Vein endothelial cell (primary cell): Measurements from ENCODE around the gene TTC38. TPM values are rescaled to one million over a fixed set of nuclear protein-coding genes. Genes with fewer than 3 reads are reported as not detected.

Experiments
- total RNA-seq: library from RNA; depleted of rRNA; stranded (reverse); fragments of >200 nt; gene quantifications from 2 replicates; pipeline ENCODE4 v1.2.3, GENCODE V29; 2012

Gene TTC38
- 27.8 and 45.9 TPM in 2 replicates for total RNA-seq

DNA sequence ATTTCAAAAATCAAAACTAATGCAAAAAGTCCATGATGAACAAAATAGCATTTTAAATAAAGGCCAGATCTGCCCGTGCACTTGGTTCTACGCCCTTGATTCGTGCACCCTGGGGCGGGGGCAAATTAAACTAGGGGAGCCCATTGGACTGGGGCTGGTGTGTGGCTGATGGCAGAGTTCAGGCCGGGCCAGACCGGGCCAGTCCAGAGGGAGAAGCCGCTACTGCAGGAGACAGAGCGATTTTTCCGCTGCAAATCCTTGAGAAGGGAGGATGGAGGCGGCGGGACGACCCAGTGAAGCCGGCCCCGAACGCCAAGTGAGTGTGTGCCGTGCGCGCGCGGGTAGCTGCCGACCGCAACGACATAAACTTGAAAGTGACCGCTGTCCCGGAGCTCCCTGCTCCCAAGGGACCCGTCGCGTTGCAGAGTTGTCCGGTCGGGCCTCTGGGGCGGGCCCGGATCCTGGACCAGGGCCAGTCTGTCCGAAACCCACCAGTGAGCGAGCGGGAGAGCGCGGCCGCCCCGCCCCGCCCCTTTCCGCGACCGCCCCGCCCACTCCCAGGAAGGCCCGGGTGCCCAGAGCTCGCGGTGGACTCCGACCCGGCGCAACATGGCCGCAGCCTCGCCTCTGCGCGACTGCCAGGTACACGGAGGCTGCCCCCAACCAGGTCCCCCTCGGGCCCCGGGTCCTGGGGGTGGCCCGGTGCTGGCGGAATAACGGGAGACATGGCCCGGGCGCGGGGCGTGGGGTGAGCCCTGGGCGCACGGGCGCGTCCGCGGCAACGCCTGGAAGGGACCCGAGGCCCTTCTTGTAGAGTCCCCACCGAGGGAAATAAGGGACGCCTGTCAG is at the start of gene TTC38:
Gene TTC38 (plus strand): TSS at position 578 of the 849 bp plus-strand sequence. CDS start 32 bp downstream, at position 610.

DNA sequence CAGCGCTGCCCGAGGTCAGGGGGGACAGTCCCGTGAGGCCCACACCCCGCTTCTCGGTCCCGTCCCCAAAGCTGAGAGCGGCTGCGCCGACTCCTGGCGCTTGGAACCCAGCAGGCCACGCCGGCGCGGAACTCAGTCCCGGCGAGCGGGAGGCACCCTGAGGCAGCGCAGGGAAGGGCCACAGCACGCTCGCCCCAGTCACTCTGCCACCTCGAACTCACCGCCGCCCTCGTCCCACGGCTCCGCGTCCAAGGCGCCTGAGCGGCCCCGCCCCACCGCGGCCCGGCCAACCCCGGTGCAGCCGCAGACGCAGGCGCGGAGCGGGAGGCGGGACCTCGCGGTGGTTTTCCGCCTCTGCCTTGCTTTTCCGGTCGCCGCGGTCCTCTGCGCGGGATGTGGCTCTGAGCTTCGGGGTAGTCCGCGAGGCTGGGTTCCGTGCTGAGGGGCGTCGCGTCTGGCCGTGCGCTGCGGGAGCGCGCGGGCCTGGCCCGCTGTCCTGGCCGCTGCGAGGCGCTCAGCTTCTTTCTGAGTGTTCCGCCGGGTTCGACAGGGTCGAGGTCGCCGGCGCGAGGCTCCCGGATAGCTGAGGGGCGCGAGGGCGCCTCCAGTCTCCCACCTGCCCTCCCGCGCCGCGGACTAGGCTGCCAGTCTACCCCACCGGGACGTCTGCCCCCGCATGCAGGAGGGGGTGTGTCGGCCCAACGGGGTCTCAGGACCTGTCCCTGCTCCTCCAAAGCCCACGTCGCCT is 17.6 kb upstream of the TTC38 start, which contains the start of gene CDPF1:
Gene CDPF1 (minus strand): TSS at position 259 of the 748 bp plus-strand sequence. CDS start 2,009 bp downstream, outside the sequence.

DNA sequence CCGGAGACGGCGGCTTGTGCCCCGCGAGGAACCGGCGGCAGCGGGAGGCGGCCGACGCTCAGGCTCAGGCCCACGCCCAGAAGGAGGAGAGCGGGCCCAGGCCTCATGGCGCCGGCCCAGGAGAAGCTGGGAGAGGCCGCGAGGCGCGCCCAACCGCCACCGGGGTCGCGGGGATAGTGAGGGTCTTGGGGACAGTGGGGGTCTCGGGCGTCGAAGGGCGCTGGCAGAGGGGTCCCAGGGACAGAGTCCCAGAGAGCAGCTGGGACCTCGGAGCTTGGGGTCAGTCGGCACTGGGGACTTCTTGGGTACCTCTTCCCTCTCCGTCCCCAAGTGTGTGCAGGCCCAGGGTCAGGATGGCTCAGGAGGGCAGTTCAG is 4.6 kb upstream of the TTC38 start, which contains the start of gene PKDREJ:
Gene PKDREJ (minus strand): TSS at position 128 of the 375 bp plus-strand sequence. CDS start 21 bp downstream, at position 107.

DNA sequence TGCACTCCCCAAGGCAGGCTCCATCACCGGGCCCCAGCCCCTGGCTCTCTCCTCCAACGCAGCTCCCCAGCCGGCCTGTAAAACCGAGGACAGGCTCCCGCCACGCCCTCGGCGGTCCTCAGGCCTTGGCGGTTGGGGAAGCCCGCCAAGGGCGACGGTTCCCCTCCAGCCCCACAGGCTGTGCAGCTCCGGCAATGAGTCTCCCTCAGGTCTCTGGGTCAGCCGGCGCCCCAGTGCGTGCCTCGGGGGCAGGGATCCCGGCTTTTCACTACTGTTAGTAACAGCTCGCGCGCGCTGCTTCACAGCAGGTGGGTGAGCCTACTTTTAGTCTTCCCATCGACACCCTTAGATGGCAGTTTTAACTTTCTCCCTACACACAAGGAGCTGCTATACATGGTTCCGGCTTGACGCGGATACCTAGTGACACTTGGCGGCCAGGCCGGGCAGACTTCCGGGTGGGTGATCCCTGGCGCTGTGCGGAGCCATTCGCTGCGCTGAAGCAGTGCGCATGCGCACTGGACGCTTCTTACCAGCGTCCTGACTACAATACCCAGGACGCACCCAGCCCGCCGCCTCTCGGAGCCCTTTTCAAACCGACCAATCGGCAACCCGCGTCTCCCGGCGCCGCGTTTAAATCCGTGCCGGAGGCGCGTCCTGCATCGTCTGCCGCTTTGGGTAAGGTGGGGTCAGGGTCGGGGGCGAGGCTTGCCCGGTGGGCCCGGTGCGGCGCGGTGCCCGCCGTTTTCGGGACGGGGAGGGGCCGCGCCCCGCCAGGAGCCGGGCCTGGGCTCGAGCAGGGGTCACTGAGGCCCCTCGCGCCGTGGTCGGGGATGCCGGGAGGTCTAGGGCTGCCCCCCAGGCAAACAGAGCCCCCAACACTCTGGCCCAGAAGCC is 28.7 kb downstream of the TTC38 start, which contains the start of gene GTSE1:
Gene GTSE1 (plus strand): TSS at position 614 of the 894 bp plus-strand sequence. CDS start 531 bp downstream, outside the sequence.

DNA sequence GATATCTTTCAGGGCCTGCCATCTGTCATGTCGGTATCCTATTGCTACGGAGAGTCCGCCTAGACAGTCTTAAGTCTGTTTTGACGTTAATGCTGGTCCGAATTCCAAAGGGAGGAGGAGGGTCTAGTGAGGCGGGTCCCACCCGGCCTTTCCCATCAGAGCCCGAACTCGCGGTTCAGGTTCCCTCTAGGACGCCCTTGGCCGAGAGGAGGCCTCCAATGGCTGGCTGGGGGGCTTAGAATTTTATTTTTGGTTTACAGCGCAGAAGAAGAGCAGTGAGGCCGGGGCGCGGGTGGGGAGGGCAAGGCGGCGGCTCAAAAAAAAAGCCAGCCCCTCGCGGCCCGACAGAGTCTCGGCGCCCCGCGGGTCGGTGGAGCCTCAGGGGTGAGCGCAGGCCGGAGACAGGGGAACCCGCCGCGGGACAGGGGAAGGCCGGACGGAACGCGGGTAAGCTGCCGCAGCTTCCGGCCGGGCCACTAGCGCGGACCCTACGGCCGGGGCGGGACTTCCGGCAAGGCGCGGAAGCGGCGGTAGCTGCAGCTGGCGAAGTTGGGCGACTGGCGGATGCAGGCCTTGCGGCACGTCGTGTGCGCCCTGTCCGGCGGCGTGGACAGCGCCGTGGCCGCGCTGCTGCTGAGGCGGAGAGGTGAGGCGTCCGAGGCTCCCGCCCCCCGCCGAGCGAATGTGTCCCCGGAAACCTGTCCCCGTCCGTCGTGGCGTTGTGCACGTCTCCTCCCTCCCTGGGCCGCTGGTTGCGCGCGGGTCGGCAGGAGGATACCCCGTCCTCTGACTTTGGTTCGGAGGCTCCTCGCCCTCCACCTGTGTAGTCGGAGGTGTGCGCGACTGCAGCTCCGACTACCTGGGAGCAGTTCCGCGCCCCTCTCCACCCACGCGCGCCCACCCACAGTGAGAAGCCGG is 67.7 kb downstream of the TTC38 start, which contains the start of gene TRMU:
Gene TRMU (plus strand): TSS at position 514 of the 918 bp plus-strand sequence. CDS start 51 bp downstream, at position 565.

Other genes starting within 250 kb of the TTC38 start
- 8.2 and 10.7 TPM in 2 replicates for gene PPARA, start 117.5 kb upstream of the TTC38 start, total RNA-seq
- gene CDPF1, start 17.7 kb upstream of the TTC38 start, total RNA-seq = 10.1 and 11.1 TPM in 2 replicates
- gene PKDREJ, start 4.7 kb upstream of the TTC38 start, total RNA-seq = not detected in 2 replicates
- 8.8 and 15.7 TPM in 2 replicates for gene GTSE1, start 28.9 kb downstream of the TTC38 start, total RNA-seq
- 28.4 and 29.6 TPM in 2 replicates for gene TRMU, start 67.7 kb downstream of the TTC38 start, total RNA-seq